GM18951 (cell line): Measurements from ENCODE around the gene SYNDIG1.

Source experiments
- POLR2A ChIP-seq: IDR thresholded peaks from 4 replicates; pipeline ENCODE4 v1.6.1; 2011; ENCODE audit warnings: mild to moderate bottlenecking; ENCODE audit not compliant: insufficient read length, insufficient read depth; ENCODE audit errors: extremely low read depth
- in situ Hi-C: fragments of 300-500 bp; cut with MboI; formaldehyde crosslinking; loops from one replicate; pipeline ENCODE4 v1.12.0; 2022; ENCODE audit warnings: low sequenced_read_pairs, mixed read lengths, inconsistent platforms; ENCODE audit not compliant: unreplicated experiment

SYNDIG1 gene

GRCh38 chr20:24452016-24452415 lies 17.4 kb upstream of the SYNDIG1 start:
- TF ChIP-seq POLR2A = no peak
- in situ Hi-C loops = no loop called here

- no peak for TF ChIP-seq POLR2A
- in situ Hi-C loops = no loop called here
Measured at GRCh38 chr20:24452498-24453127, 16.8 kb upstream of the SYNDIG1 start.

GRCh38 chr20:24453869-24454268 lies 15.6 kb upstream of the SYNDIG1 start:
- TF ChIP-seq POLR2A = no peak
- in situ Hi-C loops = no loop called here

- in situ Hi-C loops = no loop called here
- TF ChIP-seq POLR2A = no peak
Measured at GRCh38 chr20:24455081-24455480, 14.3 kb upstream of the SYNDIG1 start.

- in situ Hi-C loops = no loop called here
Measured at GRCh38 chr20:24456398-24456781, 13.0 kb upstream of the SYNDIG1 start.

GRCh38 chr20:24458436-24458835 lies 11.0 kb upstream of the SYNDIG1 start:
- in situ Hi-C loops = no loop called here
- TF ChIP-seq POLR2A = no peak

More at GRCh38 chr20:24456398-24456781, 13.0 kb upstream of the SYNDIG1 start:
- TF ChIP-seq POLR2A = no peak

GRCh38 chr20:24459733-24460132 lies 9.7 kb upstream of the SYNDIG1 start:
- no peak for TF ChIP-seq POLR2A
- in situ Hi-C loops = no loop called here

GRCh38 chr20:24460712-24461111 lies 8.7 kb upstream of the SYNDIG1 start:
- in situ Hi-C loops = no loop called here
- TF ChIP-seq POLR2A = no peak

GRCh38 chr20:24461848-24462247 lies 7.6 kb upstream of the SYNDIG1 start:
- in situ Hi-C loops = no loop called here
- no peak for TF ChIP-seq POLR2A

GRCh38 chr20:24462460-24463010 lies 6.9 kb upstream of the SYNDIG1 start:
- no peak for TF ChIP-seq POLR2A
- in situ Hi-C loops = no loop called here

- in situ Hi-C loops = no loop called here
- no peak for TF ChIP-seq POLR2A
Measured at GRCh38 chr20:24465159-24465558, 4.3 kb upstream of the SYNDIG1 start.

GRCh38 chr20:24465730-24466129 lies 3.7 kb upstream of the SYNDIG1 start:
- TF ChIP-seq POLR2A = no peak
- in situ Hi-C loops = no loop called here

- in situ Hi-C loops = no loop called here
- TF ChIP-seq POLR2A = no peak
Measured at GRCh38 chr20:24468401-24469115, 871 bp upstream of the SYNDIG1 start.

- in situ Hi-C loops = no loop called here
- TF ChIP-seq POLR2A = no peak
Measured at GRCh38 chr20:24469894-24470745, 691 bp downstream of the SYNDIG1 start.
